Ovary (tissue), 9 donors: ENCODE measurements around the gene CACUL1. TPM values are rescaled to one million over a fixed set of nuclear protein-coding genes. Genes with fewer than 3 reads are reported as not detected.

Source experiments
- DNase-seq, 5 donors: peaks; one replicate each; pipeline ENCODE4 v3.0.0-alpha.2; 2019 to 2020
- H3K27ac ChIP-seq, 2 donors: fragments of 200-600 bp; one replicate each; pipeline versions ENCODE4 v1.5.1 to v1.8.0; 2019 to 2022
- H3K27me3 ChIP-seq: fragments of 200-600 bp; one replicate; pipeline ENCODE4 v1.8.0; 2022
- H3K36me3 ChIP-seq: fragments of 200-600 bp; sonication (generic); one replicate; pipeline ENCODE4 v1.5.1; 2019
- H3K4me1 ChIP-seq: one replicate; pipeline ENCODE4 v1.8.1; 2013; ENCODE audit warnings: mild to moderate bottlenecking, moderate library complexity; ENCODE audit not compliant: insufficient read depth
- H3K4me3 ChIP-seq: fragments of 200-600 bp; sonication (generic); one replicate; pipeline ENCODE4 v1.5.1; 2017
- H3K9me3 ChIP-seq, 2 donors: fragments of 200-600 bp in 1 of 2; sonication (generic) in 1 of 2; one replicate each; pipeline versions ENCODE4 v1.5.1 to v1.8.1; 2013 to 2019; ENCODE audit warnings: mild to moderate bottlenecking in 1 of 2, moderate library complexity in 1 of 2
- CTCF ChIP-seq, 3 donors: fragments of 450-650 bp in 2 of 3; fragments of 200-600 bp in 1 of 3; IDR thresholded peaks; one replicate each; pipeline versions ENCODE4 v1.5.1 to v1.8.0; 2016 to 2022; ENCODE audit warnings: antibody characterized with exemption in 3 of 3, mild to moderate bottlenecking in 1 of 3
- EP300 ChIP-seq: sonication (generic); formaldehyde crosslinking; IDR thresholded peaks from one replicate; pipeline ENCODE4 v1.6.1; 2017; ENCODE audit warnings: antibody characterized with exemption
- POLR2A ChIP-seq: fragments of 450-650 bp; IDR thresholded peaks from one replicate; pipeline ENCODE4 v1.6.1; 2017; ENCODE audit warnings: antibody characterized with exemption, mild to moderate bottlenecking, moderate library complexity
- WGBS, 3 donors: extraction: QIAGEN DNeasy Blood & Tissue Kit in 1 of 3; methylation state at CpG; one replicate each; pipeline versions ENCODE4 v1.1.5 to v1.1.7; 2013 to 2017; 5-methylcytosine and 5-hydroxymethylcytosine counted together
- intact Hi-C, 4 donors: fragments of 100-400 bp; cut with DNase I; formaldehyde crosslinking; loops; one replicate each; pipeline versions ENCODE4 v1.11.0 to v1.15.1; 2022 to 2023
- polyA plus RNA-seq, 2 donors: library from polyadenylated mRNA; stranded (reverse); fragments of 200-250 nt in 1 of 2; fragments of 350-450 nt in 1 of 2; fragmentation: Illumina TruSeq in 1 of 2; extraction: RNeasy Lipid Tissue Mini Kit (QIAGEN cat#74804) in 1 of 2; gene quantifications; one replicate each; pipeline ENCODE4 v1.2.3, GENCODE V29; 2013 to 2014
- total RNA-seq, 7 donors: library from RNA; depleted of rRNA in 2 of 7; stranded (reverse); fragments of >200 nt in 2 of 7; fragmentation: NEBNext Ultra II Directional in 3 of 7; extraction: Animal tissue kit (Norgen Biotek cat#: 25700) in 3 of 7; gene quantifications; one replicate each; pipeline versions ENCODE4 v1.1.0 to v1.2.4, GENCODE V29; 2016 to 2023
- donor health status: DM: no; HTN: no; CAD: no; lungs with moderate emphysema.
- donor health status: DM: no; HTN: no; CAD: no.
- donor health status: Bipolar disorder and iron deficiency.
- donor health status: DM: yes; HTN: yes; CAD: no.
- donor health status: DM: no; HTN: no; CAD: no.
- donor health status: DM: yes; HTN: yes; CAD: no.

The CACUL1 gene
- total and polyA plus RNA-seq, 9 donors: 7.0 to 29.7 (median 25.9) TPM

GRCh38 chr10:118778727-118779126 is 24.0 kb upstream of the CACUL1 start:
- Histone ChIP-seq H3K9me3 (no peaks in the 10 kb centered on the region), H3K4me3 (no peak overlapping the region), H3K36me3 (no peaks in the 10 kb centered on the region), H3K4me1 (no peaks in the 10 kb centered on the region), H3K27ac (no peak overlapping the region), H3K27me3 (no peaks in the 10 kb centered on the region)
- DNase-seq: no peak
- intact Hi-C loops: no loop called here
- WGBS, 3 donors: 50 to 64% (median 63%) methylated on average over 7 of the region's 7 CpGs
- TF ChIP-seq CTCF (IDR thresholded peaks at IDR 0.05) (no peak), POLR2A (no peak), EP300 (no peak)

- intact Hi-C loops: no loop called here
- no peak overlapping the region for H3K4me3 ChIP-seq
- no peaks in the 10 kb centered on the region for H3K9me3 ChIP-seq
- 52 to 75% (median 52%) methylated on average over 5 of the region's 5 CpGs for WGBS, 3 donors
- H3K36me3 ChIP-seq: no peaks in the 10 kb centered on the region
- H3K27me3 ChIP-seq: no peaks in the 10 kb centered on the region
- no peak for DNase-seq
- no peak overlapping the region for H3K27ac ChIP-seq
- no peaks in the 10 kb centered on the region for H3K4me1 ChIP-seq
- TF ChIP-seq EP300 (no peak), CTCF (IDR thresholded peaks at IDR 0.05) (no peak), POLR2A (no peak)
Measured at GRCh38 chr10:118776960-118777359, 22.2 kb upstream of the CACUL1 start.

- Histone ChIP-seq H3K36me3 (no peaks in the 10 kb centered on the region), H3K9me3 (no peaks in the 10 kb centered on the region), H3K4me1 (no peaks in the 10 kb centered on the region), H3K27ac (no peak overlapping the region), H3K4me3 (no peak overlapping the region), H3K27me3 (no peaks in the 10 kb centered on the region)
- WGBS, 3 donors: 90 to 95% (median 93%) methylated on average over 3 of the region's 3 CpGs
- no peak for TF ChIP-seq CTCF (IDR thresholded peaks at IDR 0.05)
- TF ChIP-seq EP300: no peak
- no peak for TF ChIP-seq POLR2A
- intact Hi-C loops: no loop called here
- DNase-seq: no peak
Measured at GRCh38 chr10:118776033-118776432, 21.3 kb upstream of the CACUL1 start.

- H3K27ac ChIP-seq: no peak overlapping the region
- H3K27me3 ChIP-seq: no peaks in the 10 kb centered on the region
- no peak for TF ChIP-seq CTCF (IDR thresholded peaks at IDR 0.05)
- TF ChIP-seq POLR2A: no peak
- no peaks in the 10 kb centered on the region for H3K9me3 ChIP-seq
- intact Hi-C loops: no loop called here
- no peak overlapping the region for H3K4me3 ChIP-seq
- no peak for DNase-seq
- no peaks in the 10 kb centered on the region for H3K36me3 ChIP-seq
- H3K4me1 ChIP-seq: no peaks in the 10 kb centered on the region
- 61 to 70% (median 66%) methylated on average over 7 of the region's 7 CpGs for WGBS, 3 donors
Measured at GRCh38 chr10:118775478-118775877, 20.7 kb upstream of the CACUL1 start.

GRCh38 chr10:118773041-118773440 is 18.3 kb upstream of the CACUL1 start:
- 83 to 86% (median 86%) methylated on average over 4 of the region's 4 CpGs for WGBS, 3 donors
- H3K4me3 ChIP-seq: no peak overlapping the region
- no peak overlapping the region for H3K27ac ChIP-seq
- no peaks in the 10 kb centered on the region for H3K36me3 ChIP-seq
- intact Hi-C loops: no loop called here
- H3K27me3 ChIP-seq: no peaks in the 10 kb centered on the region
- H3K9me3 ChIP-seq: no peaks in the 10 kb centered on the region
- TF ChIP-seq EP300 (no peak), POLR2A (no peak), CTCF (IDR thresholded peaks at IDR 0.05) (no peak)
- H3K4me1 ChIP-seq: no peaks in the 10 kb centered on the region
- no peak for DNase-seq
